K562 (cell line): ENCODE measurements around the gene PIK3CB. TPM values are rescaled to one million over a fixed set of nuclear protein-coding genes. Genes with fewer than 3 reads are reported as not detected.
"Not testable (repeated sequence)": the region's sequence is repeated elsewhere in the genome, so short reads cannot be mapped to it uniquely, and the experiment has no call there.

ENCODE experiments used
- JUND ChIP-seq, 2 experiments: IDR thresholded peaks; 2 replicates in 1 of 2; 3 replicates in 1 of 2; pipeline ENCODE4 v1.6.1; 2011; ENCODE audit warnings: borderline replicate concordance in 2 of 2, low read depth in 2 of 2, low read length in 2 of 2, improper control_type of control experiment in 1 of 2, missing biosample characterization in 1 of 2, missing genetic modification characterization in 1 of 2, missing genetic modification reagents in 1 of 2
- MGA ChIP-seq: fragments of 450-650 bp; IDR thresholded peaks from 2 replicates; pipeline ENCODE4 v1.6.1; 2016; ENCODE audit warnings: mild to moderate bottlenecking, moderate library complexity
- NFYB ChIP-seq: IDR thresholded peaks from 2 replicates; pipeline ENCODE4 v1.6.1; 2011; ENCODE audit warnings: mild to moderate bottlenecking, moderate library complexity; ENCODE audit not compliant: insufficient read length; ENCODE audit errors: extremely low read depth
- PML ChIP-seq: IDR thresholded peaks from 2 replicates; pipeline ENCODE4 v1.6.1; 2012; ENCODE audit warnings: low read length, inconsistent platforms
- RBBP5 ChIP-seq: fragments of 200-600 bp; sonication (generic); IDR thresholded peaks from 2 replicates; pipeline ENCODE4 v1.6.1; 2012; ENCODE audit warnings: borderline replicate concordance, mild to moderate bottlenecking, low read length, control low read depth, inconsistent platforms; ENCODE audit not compliant: insufficient read depth, poor library complexity, severe bottlenecking
- ZNF384 ChIP-seq: IDR thresholded peaks from 2 replicates; pipeline ENCODE4 v1.6.1; 2012; ENCODE audit warnings: low read depth, low read length, improper control_type of control experiment
- ZNF589 ChIP-seq: fragments of 200-800 bp; sonication (Bioruptor generic); IDR thresholded peaks from 2 replicates; pipeline ENCODE4 v1.6.1; 2016; ENCODE audit warnings: low read depth, missing genetic modification characterization, missing compliant biosample characterization
- polyA plus RNA-seq, 8 experiments: library from polyadenylated mRNA; depleted of rRNA in 4 of 8; stranded (reverse) in 5 of 8; unstranded in 3 of 8; fragments of >200 nt; fragmentation: Nextera tagmentation in 2 of 8; fragmentation: Illumina TruSeq in 1 of 8; extraction: Ambion mirVana in 2 of 8; extraction: Trizol in 1 of 8; gene quantifications; 2 replicates each; pipeline versions ENCODE4 v1.2.1 to v1.2.3, GENCODE V29; 2011 to 2014; ENCODE audit warnings: inconsistent platforms in 1 of 8, missing spikeins in 1 of 8
- total RNA-seq, 7 experiments: library from RNA; depleted of rRNA in 6 of 7; stranded (reverse); fragments of >200 nt in 6 of 7; fragmentation: Illumina TruSeq in 2 of 7; extraction: Trizol in 2 of 7; gene quantifications; 2 replicates each; pipeline versions ENCODE4 v1.2.1 to v1.2.3, GENCODE V29; 2011 to 2021; ENCODE audit warnings: low replicate concordance in 1 of 7
- TF ChIP-seq, protein P1 (sequence below), 2 experiments: fragments of 150-350 bp in 1 of 2; IDR thresholded peaks; 2 replicates each; pipeline ENCODE4 v1.6.1; 2012 to 2016; ENCODE audit warnings: low read depth in 2 of 2, low read length in 2 of 2, mild to moderate bottlenecking in 1 of 2, moderate library complexity in 1 of 2
- TF ChIP-seq, protein P2 (sequence below): fragments of 450-650 bp; IDR thresholded peaks from 2 replicates; pipeline ENCODE4 v1.6.1; 2016

The PIK3CB gene
- total and polyA plus RNA-seq, 9 of the 15 experiments (the other 6 are each of a cell fraction or from before 2014, with no cell fraction given): 15.3 to 62.6 (median 28.3) TPM

DNA sequence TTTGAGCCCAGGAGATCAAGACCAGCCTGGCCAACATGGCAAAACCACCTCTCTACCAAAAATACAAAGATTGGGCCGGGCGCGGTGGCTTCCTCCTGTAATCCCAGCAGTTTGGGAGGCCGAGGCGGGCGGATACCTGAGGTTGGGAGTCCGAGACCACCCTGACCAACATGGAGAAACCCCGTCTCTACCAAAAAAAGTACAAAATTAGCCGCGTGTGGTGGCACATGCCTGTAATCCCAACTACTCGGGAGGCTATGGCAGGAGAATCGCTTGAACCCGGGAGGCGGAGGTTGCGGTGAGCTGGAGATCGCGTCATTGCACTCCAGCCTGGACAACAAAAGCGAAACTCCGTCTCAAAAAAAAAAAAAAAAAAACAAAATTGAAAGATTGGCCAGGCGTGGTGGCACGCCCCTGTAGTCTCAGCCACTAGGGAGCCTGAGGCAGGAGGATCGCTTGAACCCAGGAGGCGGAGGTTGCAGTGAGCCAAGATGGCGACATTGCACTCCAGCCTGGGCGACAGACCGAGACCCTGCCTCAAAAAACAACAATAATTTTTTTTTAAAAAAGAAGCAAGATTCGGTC, 2.2 kb downstream of the PIK3CB start (continued):
- TF ChIP-seq, protein P1, sequence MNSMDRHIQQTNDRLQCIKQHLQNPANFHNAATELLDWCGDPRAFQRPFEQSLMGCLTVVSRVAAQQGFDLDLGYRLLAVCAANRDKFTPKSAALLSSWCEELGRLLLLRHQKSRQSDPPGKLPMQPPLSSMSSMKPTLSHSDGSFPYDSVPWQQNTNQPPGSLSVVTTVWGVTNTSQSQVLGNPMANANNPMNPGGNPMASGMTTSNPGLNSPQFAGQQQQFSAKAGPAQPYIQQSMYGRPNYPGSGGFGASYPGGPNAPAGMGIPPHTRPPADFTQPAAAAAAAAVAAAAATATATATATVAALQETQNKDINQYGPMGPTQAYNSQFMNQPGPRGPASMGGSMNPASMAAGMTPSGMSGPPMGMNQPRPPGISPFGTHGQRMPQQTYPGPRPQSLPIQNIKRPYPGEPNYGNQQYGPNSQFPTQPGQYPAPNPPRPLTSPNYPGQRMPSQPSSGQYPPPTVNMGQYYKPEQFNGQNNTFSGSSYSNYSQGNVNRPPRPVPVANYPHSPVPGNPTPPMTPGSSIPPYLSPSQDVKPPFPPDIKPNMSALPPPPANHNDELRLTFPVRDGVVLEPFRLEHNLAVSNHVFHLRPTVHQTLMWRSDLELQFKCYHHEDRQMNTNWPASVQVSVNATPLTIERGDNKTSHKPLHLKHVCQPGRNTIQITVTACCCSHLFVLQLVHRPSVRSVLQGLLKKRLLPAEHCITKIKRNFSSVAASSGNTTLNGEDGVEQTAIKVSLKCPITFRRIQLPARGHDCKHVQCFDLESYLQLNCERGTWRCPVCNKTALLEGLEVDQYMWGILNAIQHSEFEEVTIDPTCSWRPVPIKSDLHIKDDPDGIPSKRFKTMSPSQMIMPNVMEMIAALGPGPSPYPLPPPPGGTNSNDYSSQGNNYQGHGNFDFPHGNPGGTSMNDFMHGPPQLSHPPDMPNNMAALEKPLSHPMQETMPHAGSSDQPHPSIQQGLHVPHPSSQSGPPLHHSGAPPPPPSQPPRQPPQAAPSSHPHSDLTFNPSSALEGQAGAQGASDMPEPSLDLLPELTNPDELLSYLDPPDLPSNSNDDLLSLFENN (IDR thresholded peaks at IDR 0.05; ENCODE audit: low read depth in 2 of 2, low read length in 2 of 2): peak in 1 of 2 experiments; percentile 44; a peak in 1 of 4 replicates
- peak; percentile 65 for TF ChIP-seq NFYB
- TF ChIP-seq, protein P2, sequence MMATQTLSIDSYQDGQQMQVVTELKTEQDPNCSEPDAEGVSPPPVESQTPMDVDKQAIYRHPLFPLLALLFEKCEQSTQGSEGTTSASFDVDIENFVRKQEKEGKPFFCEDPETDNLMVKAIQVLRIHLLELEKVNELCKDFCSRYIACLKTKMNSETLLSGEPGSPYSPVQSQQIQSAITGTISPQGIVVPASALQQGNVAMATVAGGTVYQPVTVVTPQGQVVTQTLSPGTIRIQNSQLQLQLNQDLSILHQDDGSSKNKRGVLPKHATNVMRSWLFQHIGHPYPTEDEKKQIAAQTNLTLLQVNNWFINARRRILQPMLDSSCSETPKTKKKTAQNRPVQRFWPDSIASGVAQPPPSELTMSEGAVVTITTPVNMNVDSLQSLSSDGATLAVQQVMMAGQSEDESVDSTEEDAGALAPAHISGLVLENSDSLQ: peak; percentile 36; the same call in 1 of the 2 replicates
- peak; percentile 41; the same call in 1 of the 2 replicates for TF ChIP-seq JUND (IDR thresholded peaks at IDR 0.05; ENCODE audit: borderline replicate concordance, low read depth, low read length)
- TF ChIP-seq JUND (tag; IDR thresholded peaks at IDR 0.05; ENCODE audit: borderline replicate concordance, low read depth, low read length): not testable (repeated sequence)
- peak; percentile 33; the same call in 1 of the 2 replicates for TF ChIP-seq MGA
- peak; percentile 55; the same call in 1 of the 2 replicates for TF ChIP-seq ZNF589 (CRISPR knock-in tag)
- TF ChIP-seq RBBP5: peak; percentile 78
- 0 out of 2 replicates have a peak, but pooled peaks have one; percentile 39 for TF ChIP-seq PML
- peak; percentile 97 for TF ChIP-seq ZNF384
